ENCODE measurements around the gene GPN3. TPM values are rescaled to one million over a fixed set of nuclear protein-coding genes. Genes with fewer than 3 reads are reported as not detected.

GPN3 gene
- polyA plus RNA-seq, 2 of the 4 experiments (the other 2 are of a cell fraction), result 39.2 to 63.8 TPM

GRCh38 chr12:110458756-110459155 lies 9.3 kb downstream of the GPN3 start:
- TF ChIP-seq NPAS2 (CRISPR knock-in tag; IDR thresholded peaks at IDR 0.05; ENCODE audit: borderline replicate concordance), result no peak
- Histone ChIP-seq H3K4me2 (no peak overlapping the region), H3K9me3 (no peaks in the 10 kb centered on the region), H3K4me1 (no peaks in the 10 kb centered on the region), H3K4me3 (no peak overlapping the region), H3K27ac (no peak overlapping the region)
- DNase-seq (ENCODE audit: low read depth in 1 of 2, low spot score in 1 of 2), result no peak
- ChIA-PET POLR2A (interaction anchor here (1.8 kb wide), 1 partner anchor 9 kb away, joined by 4 read pairs; the partner anchor contains the start of gene ARPC3), CTCF (interaction anchor here (0.7 to 12.5 kb wide), 7 partner anchors 7 to 639 kb away, joined by 3 to 133 read pairs (median 3); partner anchors contain the start of genes ARPC3, FAM216A and GPN3)
- ATAC-seq, result no peak
- 93% methylated on average over 4 of the region's 4 CpGs for WGBS (ENCODE audit: missing lambda C conversion rate)
- FAIRE-seq, result no peak

GRCh38 chr12:110453569-110454296 lies 14.3 kb downstream of the GPN3 start:
- no peak for DNase-seq (ENCODE audit: low read depth in 1 of 2, low spot score in 1 of 2)
- 87% methylated on average over 4 of the region's 4 CpGs for WGBS (ENCODE audit: missing lambda C conversion rate)
- no peaks in the 10 kb centered on the region for H3K9me3 ChIP-seq
- 0 out of 3 replicates have a peak, but pooled peaks cover 4% of the 10 kb centered on the region for H3K4me1 ChIP-seq
- ChIA-PET POLR2A (interaction anchor here (1.5 kb wide), 1 partner anchor 15 kb away, joined by 6 read pairs; the partner anchor contains the start of genes FAM216A and GPN3), CTCF (interaction anchor here (8.6 to 12.5 kb wide), 2 partner anchors 12 to 147 kb away, joined by 133 to 160 read pairs; partner anchors contain the start of genes FAM216A and GPN3)
- no peak for ATAC-seq
- no peak overlapping the region for H3K4me3 ChIP-seq
- no peak overlapping the region for H3K27ac ChIP-seq
- TF ChIP-seq SMC3 (IDR thresholded peaks at IDR 0.05), result no peak
- no peak for TF ChIP-seq RARB (CRISPR knock-in tag; IDR thresholded peaks at IDR 0.05)
- FAIRE-seq, result no peak
- H3K4me2 ChIP-seq, result no peak overlapping the region

- DNase-seq (ENCODE audit: low read depth in 1 of 2, low spot score in 1 of 2), result no peak
- 75% methylated on average over 1 of the region's 1 CpG for WGBS (ENCODE audit: missing lambda C conversion rate)
- Histone ChIP-seq H3K4me1 (peaks cover 13% of the 10 kb centered on the region; the same call in 1 of the 3 replicates), H3K27ac (no peak overlapping the region), H3K9me3 (no peaks in the 10 kb centered on the region), H3K4me2 (no peak overlapping the region), H3K4me3 (no peak overlapping the region)
- no peak for TF ChIP-seq HOXA7 (CRISPR knock-in tag; IDR thresholded peaks at IDR 0.05)
- ChIA-PET POLR2A (interaction anchor here (0.5 to 2.4 kb wide), 2 partner anchors 17 to 90 kb away, joined by 3 to 29 read pairs; partner anchors contain the start of genes FAM216A and GPN3), CTCF (interaction anchor here (0.8 to 12.5 kb wide), 10 partner anchors 15 to 383 kb away, joined by 3 to 160 read pairs (median 6); partner anchors contain the start of genes FAM216A and GPN3)
- ATAC-seq, result no peak
- no peak for FAIRE-seq
Observed at GRCh38 chr12:110451263-110451662, 16.8 kb downstream of the GPN3 start.

- ChIA-PET CTCF (interaction anchor here (0.6 to 12.5 kb wide), 58 partner anchors 9 to 1997 kb away, joined by 3 to 160 read pairs (median 4); partner anchors contain the start of genes ANAPC7, FAM216A and GPN3), POLR2A (interaction anchor here (0.6 to 2.4 kb wide), 8 partner anchors 9 to 397 kb away, joined by 3 to 29 read pairs (median 4); partner anchors contain the start of genes CCDC63, FAM216A, GPN3 and TCTN1)
- no peak for FAIRE-seq
- Histone ChIP-seq H3K4me2 (peak within 1 kb of the TSS; percentile 76), H3K4me3 (peak within 1 kb of the TSS; percentile 73), H3K27ac (peak within 1 kb of the TSS; percentile 88 to 98), H3K4me1 (peaks cover 13% of the 10 kb centered on the region; the same call in 1 of the 3 replicates), H3K9me3 (no peaks in the 10 kb centered on the region)
- WGBS (ENCODE audit: missing lambda C conversion rate), result under 1% methylated on average over 42 of the region's 51 CpGs
- peak; percentile 97 to 100 for ATAC-seq
- DNase-seq (ENCODE audit: low read depth in 1 of 2, low spot score in 1 of 2), result peak; percentile 86 to 98
- TF ChIP-seq PHF8 (IDR thresholded peaks at IDR 0.05; ENCODE audit: borderline replicate concordance, low read depth), result peak; percentile 64
- TF ChIP-seq HMGXB4 (CRISPR knock-in tag; IDR thresholded peaks at IDR 0.05; ENCODE audit: borderline replicate concordance), result no peak
- peak; percentile 59 for TF ChIP-seq SMC3 (IDR thresholded peaks at IDR 0.05)
- no peak for TF ChIP-seq ATOH8 (CRISPR knock-in tag; IDR thresholded peaks at IDR 0.05; ENCODE audit: low read depth)
- TF ChIP-seq POLR2AphosphoS2 (conservative IDR thresholded peaks at IDR 0.05; ENCODE audit: low read length), result no peak
- no peak for TF ChIP-seq RCOR1 (IDR thresholded peaks at IDR 0.05; ENCODE audit: low read depth, low read length)
- TF ChIP-seq EHF (CRISPR knock-in tag; IDR thresholded peaks at IDR 0.05), result no peak
- peak; percentile 88 for TF ChIP-seq MAX (IDR thresholded peaks at IDR 0.05)
- TF ChIP-seq RARB (CRISPR knock-in tag; IDR thresholded peaks at IDR 0.05), result no peak
- TF ChIP-seq MAZ (IDR thresholded peaks at IDR 0.05; ENCODE audit: borderline replicate concordance, low read depth, low read length), result no peak
- TF ChIP-seq NR3C1 (IDR thresholded peaks at IDR 0.05), result no peak
- no peak for TF ChIP-seq NPAS2 (CRISPR knock-in tag; IDR thresholded peaks at IDR 0.05; ENCODE audit: borderline replicate concordance)
- TF ChIP-seq KDM5A (IDR thresholded peaks at IDR 0.05), result peak; percentile 32; the same call in 1 of the 2 replicates
- TF ChIP-seq HOXB13 (CRISPR knock-in tag; IDR thresholded peaks at IDR 0.05; ENCODE audit: low read depth), result no peak
- peak; percentile 68; the same call in 1 of the 3 replicates for TF ChIP-seq BCL3 (IDR thresholded peaks at IDR 0.05)
- TF ChIP-seq CBX2 (IDR thresholded peaks at IDR 0.05; ENCODE audit: borderline replicate concordance, low read depth), result no peak
- TF ChIP-seq NFE2L2 (conservative IDR thresholded peaks at IDR 0.05; ENCODE audit: low read length), result no peak
- TF ChIP-seq ELK1 (IDR thresholded peaks at IDR 0.05; ENCODE audit: low read depth, low read length), result no peak
- TF ChIP-seq JUNB (IDR thresholded peaks at IDR 0.05), result no peak
Observed at GRCh38 chr12:110449799-110450497, 18.1 kb downstream of the GPN3 start, which contains the start of gene ARPC3. ARPC3 (minus strand) TSS chr12:110450337; CDS start chr12:110450260, 77 bp downstream.
